WI38 (cell line): ENCODE data around the gene EEF2K.

Experiments
- H3K4me3 ChIP-seq: 2 replicates; pipeline ENCODE4 v1.5.1; 2011; ENCODE audit warnings: low read depth, mild to moderate bottlenecking, control low read depth, low read length
- CTCF ChIP-seq: IDR thresholded peaks from 2 replicates; pipeline ENCODE4 v1.5.1; 2012; ENCODE audit warnings: low read depth, mild to moderate bottlenecking, control low read depth, low read length

EEF2K gene

DNA sequence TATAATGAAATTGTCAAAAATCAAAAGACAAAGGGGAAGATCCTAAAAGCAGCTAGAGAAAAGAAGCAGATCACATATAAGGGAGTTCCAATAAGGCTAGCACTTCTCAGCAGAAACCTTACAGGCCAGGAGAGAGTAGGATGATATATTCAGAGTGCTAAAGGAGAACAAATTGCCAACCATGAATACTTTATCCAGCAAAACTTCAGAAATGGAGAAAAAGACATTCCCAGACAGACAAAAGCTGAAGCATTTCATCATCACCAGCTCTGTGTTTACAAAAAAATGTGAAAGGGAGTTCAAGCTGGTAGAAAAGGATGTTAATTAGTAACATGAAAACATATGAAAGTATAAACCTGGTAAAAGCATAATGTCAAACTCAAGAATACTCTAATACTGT is 131.0 kb downstream of the EEF2K start:
- TF ChIP-seq CTCF, result no peak
- no peak overlapping the region for H3K4me3 ChIP-seq

DNA sequence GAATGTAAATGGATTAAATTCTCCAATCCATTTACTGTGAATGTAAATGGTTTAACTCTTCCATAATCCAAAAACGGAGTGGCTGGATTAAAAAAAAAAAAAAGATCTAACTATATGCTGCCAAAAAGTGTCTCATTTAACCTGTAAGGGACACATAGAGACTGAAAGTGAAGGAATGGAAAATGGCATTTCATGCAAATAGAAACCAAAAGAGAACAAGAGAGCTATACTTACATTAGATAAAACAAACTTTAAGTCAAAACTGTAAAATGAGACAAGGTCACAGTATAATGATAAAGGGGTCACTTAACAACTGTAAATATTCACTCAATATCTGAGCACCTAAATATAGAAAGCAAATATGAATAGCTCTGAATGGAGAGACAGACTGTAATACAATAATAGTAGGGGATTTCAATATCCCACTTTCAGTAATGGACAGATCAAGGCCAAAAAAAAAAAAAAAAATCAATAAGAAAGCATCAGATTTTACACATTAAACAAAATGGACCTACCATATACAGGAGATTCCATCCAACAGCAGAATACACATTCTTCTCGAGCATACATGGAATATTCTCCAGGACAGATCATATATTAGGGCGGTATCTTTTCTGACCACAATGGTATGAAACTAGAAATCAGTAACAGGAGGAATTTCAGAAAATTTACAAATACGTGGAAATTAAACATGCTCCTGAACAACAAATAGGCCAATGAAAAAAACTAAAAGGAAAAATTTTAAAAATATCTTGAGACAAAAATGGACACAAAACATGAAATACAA is 132.0 kb downstream of the EEF2K start:
- TF ChIP-seq CTCF, result no peak
- no peak overlapping the region for H3K4me3 ChIP-seq
